CD14-positive monocyte (primary cell): ENCODE results near the gene RPS6KA4. TPM values are rescaled to one million over a fixed set of nuclear protein-coding genes. Genes with fewer than 3 reads are reported as not detected.

Experiments
- DNase-seq, 3 donors: peaks; one replicate each; pipeline ENCODE4 v3.0.0-alpha.2; 2011 to 2022
- H2AFZ ChIP-seq: 2 replicates; pipeline ENCODE4 v1.6.0; 2012; ENCODE audit warnings: mild to moderate bottlenecking, low read depth, low read length, inconsistent platforms; ENCODE audit not compliant: insufficient read depth, poor library complexity, severe bottlenecking
- H3K27ac ChIP-seq, 2 donors: 1 replicate in 1 of 2; 2 replicates in 1 of 2; pipeline ENCODE4 v1.5.1; 2012 to 2013; ENCODE audit warnings: low read length in 2 of 2, control low read depth in 1 of 2, inconsistent platforms in 1 of 2, low read depth in 1 of 2, mild to moderate bottlenecking in 1 of 2
- H3K27me3 ChIP-seq, 2 donors: one replicate each; pipeline versions ENCODE4 v1.6.0 to v1.6.1; 2011 to 2013; ENCODE audit warnings: low read length in 2 of 2; ENCODE audit not compliant: control insufficient read depth in 2 of 2, insufficient read depth in 2 of 2
- H3K36me3 ChIP-seq, 2 donors: replicated peaks in 1 of 2; 1 replicate in 1 of 2; 2 replicates in 1 of 2; pipeline versions ENCODE4 v1.5.1 to v1.6.1; 2012 to 2013; ENCODE audit warnings: low read length in 2 of 2, control low read depth in 1 of 2, inconsistent platforms in 1 of 2, mild to moderate bottlenecking in 1 of 2; ENCODE audit not compliant: insufficient read depth in 2 of 2, control insufficient read depth in 1 of 2
- H3K4me1 ChIP-seq, 2 donors: 1 replicate in 1 of 2; 2 replicates in 1 of 2; pipeline versions ENCODE4 v1.5.1 to v1.6.1; 2012 to 2013; ENCODE audit warnings: low read length in 2 of 2, control low read depth in 1 of 2, inconsistent platforms in 1 of 2, mild to moderate bottlenecking in 1 of 2, moderate library complexity in 1 of 2; ENCODE audit not compliant: insufficient read depth in 2 of 2, control insufficient read depth in 1 of 2
- H3K4me2 ChIP-seq: replicated peaks from 2 replicates; pipeline ENCODE3; 2012; ENCODE audit warnings: low read length, moderate library complexity, mild to moderate bottlenecking; ENCODE audit not compliant: poor library complexity, severe bottlenecking; ENCODE audit errors: extremely low read depth
- H3K4me3 ChIP-seq, 3 experiments: fragments of 200-600 bp in 1 of 3; sonication (generic) in 1 of 3; replicated peaks in 1 of 3; 1 replicate in 2 of 3; 2 replicates in 1 of 3; pipeline ENCODE4 v1.5.1; 2011 to 2013; ENCODE audit warnings: low read length in 3 of 3, mild to moderate bottlenecking in 3 of 3, control low read depth in 2 of 3, low read depth in 2 of 3, inconsistent platforms in 1 of 3, moderate library complexity in 1 of 3
- H3K79me2 ChIP-seq: 2 replicates; pipeline ENCODE4 v1.6.0; 2012; ENCODE audit warnings: mild to moderate bottlenecking, control low read depth, inconsistent platforms, low read length, moderate library complexity; ENCODE audit not compliant: insufficient read depth
- H3K9ac ChIP-seq: 2 replicates; pipeline ENCODE4 v1.6.0; 2017; ENCODE audit warnings: low read length, mild to moderate bottlenecking; ENCODE audit not compliant: insufficient read depth, poor library complexity, severe bottlenecking
- H3K9me3 ChIP-seq, 2 donors: replicated peaks in 1 of 2; 1 replicate in 1 of 2; 2 replicates in 1 of 2; pipeline versions ENCODE4 v1.5.1 to v1.6.1; 2012 to 2013; ENCODE audit warnings: low read length in 2 of 2, control low read depth in 1 of 2; ENCODE audit not compliant: control insufficient read depth in 1 of 2, insufficient read depth in 1 of 2
- H4K20me1 ChIP-seq: 2 replicates; pipeline ENCODE4 v1.6.0; 2012; ENCODE audit warnings: mild to moderate bottlenecking, low read length, control low read depth, moderate library complexity; ENCODE audit not compliant: insufficient read depth
- H3K27ac Mint-ChIP-seq, 7 donors: one replicate each; pipeline ENCODE4 v1.8.0; 2020; ENCODE audit warnings: mild to moderate bottlenecking in 7 of 7, mixed read lengths in 7 of 7, moderate library complexity in 6 of 7, inconsistent platforms in 2 of 7
- H3K27me3 Mint-ChIP-seq, 3 donors: one replicate each; pipeline ENCODE4 v1.8.0; 2021 to 2022; ENCODE audit warnings: low read depth in 3 of 3, mild to moderate bottlenecking in 3 of 3, mixed read lengths in 3 of 3, moderate library complexity in 3 of 3, inconsistent platforms in 1 of 3
- H3K36me3 Mint-ChIP-seq, 2 donors: one replicate each; pipeline ENCODE4 v1.8.0; 2020; ENCODE audit warnings: mixed read lengths in 2 of 2, inconsistent platforms in 1 of 2, mild to moderate bottlenecking in 1 of 2
- H3K4me1 Mint-ChIP-seq: one replicate; pipeline ENCODE4 v1.8.0; 2020; ENCODE audit warnings: mild to moderate bottlenecking, mixed read lengths
- H3K4me3 Mint-ChIP-seq, 2 donors: one replicate each; pipeline ENCODE4 v1.8.0; 2020; ENCODE audit warnings: mild to moderate bottlenecking in 2 of 2, mixed read lengths in 2 of 2, moderate library complexity in 1 of 2
- H3K9me3 Mint-ChIP-seq, 7 donors: one replicate each; pipeline ENCODE4 v1.8.0; 2020 to 2022; ENCODE audit warnings: mixed read lengths in 7 of 7, mild to moderate bottlenecking in 6 of 7, moderate library complexity in 6 of 7, inconsistent platforms in 2 of 7
- CTCF ChIP-seq: fragments of 200-600 bp; IDR thresholded peaks from one replicate; pipeline ENCODE4 v1.8.0; 2022; ENCODE audit warnings: antibody characterized with exemption, mild to moderate bottlenecking
- WGBS: methylation state at CpG from one replicate; pipeline ENCODE4 v1.1.5; 2013; ENCODE audit warnings: missing lambda C conversion rate; ENCODE audit not compliant: insufficient coverage; 5-methylcytosine and 5-hydroxymethylcytosine counted together
- intact Hi-C, 2 donors: fragments of 100-400 bp; cut with micrococcal nuclease; formaldehyde crosslinking; loops; one replicate each; pipeline versions ENCODE4 v1.15.0 to v1.15.1; 2023
- polyA plus RNA-seq, 3 donors: library from polyadenylated mRNA; depleted of rRNA in 1 of 3; unstranded in 2 of 3; stranded (reverse) in 1 of 3; fragments of 300-500 nt in 2 of 3; fragments of >200 nt in 1 of 3; fragmentation: Illumina TruSeq in 2 of 3; gene quantifications; 1 replicate in 2 of 3; 2 replicates in 1 of 3; pipeline ENCODE4 v1.2.3, GENCODE V29; 2012 to 2021
- small RNA-seq: library from RNA; depleted of rRNA; stranded (forward); fragments of <200 nt; gene quantifications from one replicate; pipeline ENCODE3, GENCODE V24; 2012; ENCODE audit warnings: low read depth; ENCODE audit not compliant: insufficient read length

RPS6KA4 gene
- polyA plus RNA-seq, 3 donors, result 16.2 to 110 (median 24.5) TPM

GRCh38 chr11:64419257-64419790 is 60.4 kb downstream of the RPS6KA4 start:
- H3K27me3 ChIP-seq, result no peaks in the 10 kb centered on the region
- Mint-ChIP-seq H3K36me3 (peaks cover 0 to 3% of the 10 kb centered on the region in 2 donors), H3K27ac (peak overlapping the region in 1 of 7 donors; percentile 41), H3K9me3 (peaks cover 15 to 37% (median 25%) of the 10 kb centered on the region in 7 donors), H3K4me1 (peaks cover 11% of the 10 kb centered on the region), H3K4me3 (no peak overlapping the region), H3K27me3 (peaks cover 0 to 2% (median 2%) of the 10 kb centered on the region in 3 donors)
- WGBS, result 93% methylated on average over 10 of the region's 11 CpGs
- no peak overlapping the region for H3K9ac ChIP-seq
- no peaks in the 10 kb centered on the region for H3K36me3 ChIP-seq
- H3K9me3 ChIP-seq, result peaks cover 16% of the 10 kb centered on the region in 2 donors
- no peaks in the 10 kb centered on the region for H3K79me2 ChIP-seq
- no peak for TF ChIP-seq CTCF
- intact Hi-C loops, result no loop called here
- H3K4me3 ChIP-seq, result no peak overlapping the region
- H3K4me1 ChIP-seq, result no peaks in the 10 kb centered on the region
- no peak for DNase-seq
- no peaks in the 10 kb centered on the region for H4K20me1 ChIP-seq
- H3K4me2 ChIP-seq, result no peak overlapping the region
- H2AFZ ChIP-seq, result no peak overlapping the region
- H3K27ac ChIP-seq, result no peak overlapping the region

- Mint-ChIP-seq H3K27ac (peak overlapping the region in 2 of 7 donors; percentile 24 to 41), H3K27me3 (peaks cover 0 to 2% (median 2%) of the 10 kb centered on the region in 3 donors), H3K4me3 (no peak overlapping the region), H3K4me1 (peaks cover 9% of the 10 kb centered on the region), H3K9me3 (peaks cover 15 to 37% (median 25%) of the 10 kb centered on the region in 7 donors), H3K36me3 (peaks cover 0 to 3% of the 10 kb centered on the region in 2 donors)
- DNase-seq, result no peak
- Histone ChIP-seq H3K27me3 (no peaks in the 10 kb centered on the region), H3K9me3 (peaks cover 16% of the 10 kb centered on the region in 2 donors), H3K27ac (no peak overlapping the region), H3K4me2 (no peak overlapping the region), H3K4me1 (no peaks in the 10 kb centered on the region), H3K36me3 (no peaks in the 10 kb centered on the region), H3K4me3 (no peak overlapping the region), H2AFZ (no peak overlapping the region), H3K9ac (no peak overlapping the region), H3K79me2 (no peaks in the 10 kb centered on the region), H4K20me1 (no peaks in the 10 kb centered on the region)
- intact Hi-C loops, result no loop called here
- TF ChIP-seq CTCF, result no peak
- 92% methylated on average over 6 of the region's 8 CpGs for WGBS
Measured at GRCh38 chr11:64419818-64420485, 61.0 kb downstream of the RPS6KA4 start.

Small RNA genes within 50 kb of the gene (small RNA-seq; reads per million reads assigned to genes)
- gene MIR1237, result 1.9 reads per million
- not detected for gene MIR7155

Other genes starting within 250 kb of the RPS6KA4 start
- gene MACROD1, start 193.0 kb upstream of the RPS6KA4 start, polyA plus RNA-seq, result 1 to 10 TPM; 1.5 to 2.4 (median 2.2) TPM
- gene STIP1, start 173.0 kb upstream of the RPS6KA4 start, polyA plus RNA-seq, result 10 to 100 TPM; 44.5 to 52.0 (median 51.1) TPM
- gene FERMT3, start 152.4 kb upstream of the RPS6KA4 start, polyA plus RNA-seq, result 100 to 1,000 TPM; 289 to 421 (median 310) TPM
- 10 to 100 TPM; 24.8 to 34.6 (median 31.6) TPM for gene TRPT1, start 133.0 kb upstream of the RPS6KA4 start, polyA plus RNA-seq
- gene NUDT22, start 132.9 kb upstream of the RPS6KA4 start, polyA plus RNA-seq, result 10 to 100 TPM; 47.9 to 86.1 (median 56.1) TPM
- gene DNAJC4, start 128.6 kb upstream of the RPS6KA4 start, polyA plus RNA-seq, result 10 to 100 TPM; 25.5 to 78.9 (median 32.5) TPM
- gene VEGFB, start 124.6 kb upstream of the RPS6KA4 start, polyA plus RNA-seq, result 1 to 10 TPM in 1 of 3 donors, under 1 TPM in 1, not detected in 1; 0.40 to 5.6 TPM
- gene FKBP2, start 118.1 kb upstream of the RPS6KA4 start, polyA plus RNA-seq, result 10 to 100 TPM; 38.9 to 80.7 (median 71.1) TPM
- gene PPP1R14B, start 112.2 kb upstream of the RPS6KA4 start, polyA plus RNA-seq, result 10 to 100 TPM; 11.7 to 40.7 (median 34.2) TPM
- 10 to 100 TPM in 1 of 3 donors, 1 to 10 TPM in 2; 1.1 to 17.8 (median 1.4) TPM for gene PLCB3, start 107.6 kb upstream of the RPS6KA4 start, polyA plus RNA-seq
- gene BAD, start 74.5 kb upstream of the RPS6KA4 start, polyA plus RNA-seq, result 10 to 100 TPM; 21.1 to 63.2 (median 48.7) TPM
- gene GPR137, start 73.3 kb upstream of the RPS6KA4 start, polyA plus RNA-seq, result 10 to 100 TPM in 1 of 3 donors, 1 to 10 TPM in 2; 7.8 to 21.0 (median 9.3) TPM
- gene KCNK4, start 67.9 kb upstream of the RPS6KA4 start, polyA plus RNA-seq, result not detected
- gene CATSPERZ, start 58.8 kb upstream of the RPS6KA4 start, polyA plus RNA-seq, result not detected
- 10 to 100 TPM; 15.3 to 45.7 (median 18.3) TPM for gene ESRRA, start 53.6 kb upstream of the RPS6KA4 start, polyA plus RNA-seq
- 100 to 1,000 TPM; 162 to 298 (median 254) TPM for gene TRMT112, start 41.6 kb upstream of the RPS6KA4 start, polyA plus RNA-seq
- gene PRDX5, start 41.0 kb upstream of the RPS6KA4 start, polyA plus RNA-seq, result 100 to 1,000 TPM; 136 to 318 (median 286) TPM
- gene CCDC88B, start 19.0 kb upstream of the RPS6KA4 start, polyA plus RNA-seq, result 100 to 1,000 TPM in 1 of 3 donors, 10 to 100 TPM in 1, 1 to 10 TPM in 1; 8.2 to 215 (median 18.9) TPM
- not detected for gene SLC22A11, start 196.8 kb downstream of the RPS6KA4 start, polyA plus RNA-seq
- gene SLC22A12, start 232.1 kb downstream of the RPS6KA4 start, polyA plus RNA-seq, result not detected